Testis (tissue), 2 donors: ENCODE data around the gene TRIM38.

Experiments used
- POLR2A ChIP-seq: fragments of 450-650 bp; IDR thresholded peaks from one replicate; pipeline ENCODE4 v1.6.1; 2017; ENCODE audit warnings: antibody characterized with exemption, mild to moderate bottlenecking, moderate library complexity
- TF ChIP-seq, protein P1 (sequence below), 3 experiments: fragments of 450-650 bp in 2 of 3; fragments of 200-600 bp in 1 of 3; sonication (generic) in 1 of 3; IDR thresholded peaks; one replicate each; pipeline ENCODE4 v1.5.1; 2016 to 2019; ENCODE audit warnings: antibody characterized with exemption in 3 of 3, mild to moderate bottlenecking in 2 of 3, moderate library complexity in 1 of 3

DNA sequence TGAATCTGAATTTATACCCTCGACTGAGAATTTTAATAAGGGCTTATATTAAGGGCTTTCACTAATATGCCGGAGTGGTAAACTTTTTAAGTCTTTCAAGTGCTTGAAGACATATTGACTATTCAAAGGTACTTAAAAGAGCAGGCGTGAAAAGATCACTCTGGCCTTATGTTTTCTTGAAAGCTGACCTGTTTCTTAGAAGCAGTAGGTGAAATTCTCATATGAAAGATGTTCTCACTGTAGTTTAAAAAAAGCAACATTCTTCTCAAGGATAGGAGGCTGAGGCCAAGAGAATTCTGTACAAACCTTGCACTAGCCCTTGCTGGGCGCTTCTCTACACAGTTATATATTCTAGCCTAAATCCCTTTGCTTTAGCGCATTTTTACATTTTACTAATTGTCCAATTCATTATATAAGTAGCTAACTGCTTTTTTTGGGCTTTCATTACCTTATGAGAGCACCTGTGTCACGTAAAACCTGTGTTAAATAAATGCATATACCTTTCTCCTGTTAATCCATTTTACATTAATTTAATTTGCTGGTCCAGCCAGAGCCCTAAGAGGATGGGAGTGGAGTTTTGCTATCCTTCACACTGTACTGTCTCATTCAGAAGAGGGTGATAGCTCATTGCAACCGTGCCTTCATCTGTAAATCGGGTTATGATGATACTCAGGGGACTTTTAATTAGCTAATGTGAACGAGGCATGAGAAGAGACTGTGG lies 65.0 kb downstream of the TRIM38 start:
- TF ChIP-seq POLR2A = no peak
- TF ChIP-seq, protein P1, sequence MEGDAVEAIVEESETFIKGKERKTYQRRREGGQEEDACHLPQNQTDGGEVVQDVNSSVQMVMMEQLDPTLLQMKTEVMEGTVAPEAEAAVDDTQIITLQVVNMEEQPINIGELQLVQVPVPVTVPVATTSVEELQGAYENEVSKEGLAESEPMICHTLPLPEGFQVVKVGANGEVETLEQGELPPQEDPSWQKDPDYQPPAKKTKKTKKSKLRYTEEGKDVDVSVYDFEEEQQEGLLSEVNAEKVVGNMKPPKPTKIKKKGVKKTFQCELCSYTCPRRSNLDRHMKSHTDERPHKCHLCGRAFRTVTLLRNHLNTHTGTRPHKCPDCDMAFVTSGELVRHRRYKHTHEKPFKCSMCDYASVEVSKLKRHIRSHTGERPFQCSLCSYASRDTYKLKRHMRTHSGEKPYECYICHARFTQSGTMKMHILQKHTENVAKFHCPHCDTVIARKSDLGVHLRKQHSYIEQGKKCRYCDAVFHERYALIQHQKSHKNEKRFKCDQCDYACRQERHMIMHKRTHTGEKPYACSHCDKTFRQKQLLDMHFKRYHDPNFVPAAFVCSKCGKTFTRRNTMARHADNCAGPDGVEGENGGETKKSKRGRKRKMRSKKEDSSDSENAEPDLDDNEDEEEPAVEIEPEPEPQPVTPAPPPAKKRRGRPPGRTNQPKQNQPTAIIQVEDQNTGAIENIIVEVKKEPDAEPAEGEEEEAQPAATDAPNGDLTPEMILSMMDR (IDR thresholded peaks at IDR 0.05) = no peak
